HG03457 (cell line): ENCODE measurements around the gene CYTH3.

Experiments used
- ATAC-seq: cut with Tn5 transposase; IDR thresholded peaks from one replicate; pipeline ENCODE4 v1.9.1; 2021; ENCODE audit warnings: moderate number of reproducible peaks; ENCODE audit not compliant: unreplicated experiment

The CYTH3 gene

DNA sequence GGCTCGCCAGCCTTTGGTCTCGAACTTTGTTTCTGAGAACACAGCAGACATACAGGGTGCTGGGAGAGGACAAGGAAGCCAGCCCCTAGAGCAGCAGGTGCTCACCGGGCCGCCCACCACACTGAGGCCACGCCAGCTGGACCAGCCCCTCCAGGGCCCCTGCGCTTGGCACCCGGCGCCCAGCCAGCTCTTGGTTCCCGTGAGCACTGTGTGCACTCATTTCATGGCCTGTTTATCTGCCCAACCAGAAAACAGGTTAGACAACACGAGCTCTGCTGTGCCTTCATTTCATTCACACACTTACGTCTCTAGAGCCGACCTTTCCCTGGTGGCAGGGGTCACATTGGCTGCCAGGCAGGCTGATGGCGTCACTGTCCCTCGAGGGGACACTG is 104.0 kb downstream of the CYTH3 start:
- ATAC-seq, result no peak

DNA sequence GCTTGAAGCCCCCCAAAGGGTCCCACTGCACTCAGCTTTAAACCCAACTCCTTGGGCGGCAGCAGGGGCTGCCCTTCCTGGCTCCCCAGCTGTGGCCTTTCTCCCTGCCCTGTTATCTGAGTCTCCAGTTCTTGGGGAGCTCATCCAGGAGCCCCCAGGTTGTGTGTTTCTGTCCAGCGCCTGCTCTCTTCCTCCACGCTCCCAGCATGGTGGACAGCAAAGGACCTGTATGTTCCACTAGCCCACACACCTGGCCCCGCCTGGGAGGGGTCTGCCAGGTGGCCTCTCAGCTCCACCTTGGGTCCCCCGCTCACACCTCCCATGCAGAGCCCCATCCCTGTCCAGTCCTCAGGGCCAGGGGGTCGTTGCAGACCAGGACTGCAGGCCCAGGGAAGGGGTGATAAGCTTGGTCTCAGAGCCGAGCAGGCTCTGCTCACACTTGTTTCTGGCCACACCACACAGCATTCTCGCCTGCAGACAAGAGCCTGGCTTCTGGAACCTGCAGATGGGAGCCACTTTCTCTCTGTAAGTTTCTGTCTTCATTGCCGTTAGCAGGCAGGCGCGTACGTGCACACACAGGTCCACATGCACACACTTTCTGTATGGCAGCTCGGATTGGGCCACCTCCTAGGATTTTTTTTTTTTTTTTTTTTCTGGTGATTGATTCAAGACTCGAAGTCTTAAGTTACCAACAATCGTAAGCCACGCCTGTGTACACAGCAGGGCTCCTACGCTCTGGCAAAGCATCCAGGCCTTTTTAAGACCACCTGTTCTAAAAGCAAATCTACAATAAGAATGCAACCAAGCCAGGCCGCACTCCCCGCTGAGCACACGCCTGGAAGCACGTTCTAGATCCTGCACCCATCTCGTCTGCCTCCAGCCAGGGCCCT is 104.6 kb downstream of the CYTH3 start:
- ATAC-seq, result no peak

DNA sequence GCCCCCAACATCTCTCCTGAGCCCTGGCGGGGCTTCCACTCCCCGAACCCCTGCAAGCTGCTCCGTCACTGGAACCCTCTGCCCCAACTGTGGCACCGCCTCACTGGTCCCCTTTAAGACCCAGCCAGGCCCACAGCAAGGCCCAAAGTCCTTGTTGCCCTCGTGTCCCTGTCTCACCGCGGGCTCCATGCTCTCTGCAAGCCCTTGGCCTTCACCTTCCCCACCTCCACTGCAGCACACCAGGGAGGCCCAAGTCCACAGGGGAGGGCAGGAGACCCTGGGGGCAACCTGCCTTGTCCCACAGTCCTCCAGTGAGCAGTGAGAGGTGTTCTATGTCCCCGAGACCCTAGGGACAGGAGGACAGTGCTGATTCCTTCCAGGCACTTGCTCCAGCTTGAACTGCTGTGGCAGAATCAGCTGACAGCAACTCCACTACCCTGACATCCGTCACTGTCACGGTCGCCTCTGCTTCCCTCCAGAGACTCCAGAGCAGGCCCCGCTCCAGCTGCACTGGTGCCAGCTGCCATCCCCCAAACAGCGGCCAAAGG is 105.3 kb downstream of the CYTH3 start:
- ATAC-seq, result no peak

DNA sequence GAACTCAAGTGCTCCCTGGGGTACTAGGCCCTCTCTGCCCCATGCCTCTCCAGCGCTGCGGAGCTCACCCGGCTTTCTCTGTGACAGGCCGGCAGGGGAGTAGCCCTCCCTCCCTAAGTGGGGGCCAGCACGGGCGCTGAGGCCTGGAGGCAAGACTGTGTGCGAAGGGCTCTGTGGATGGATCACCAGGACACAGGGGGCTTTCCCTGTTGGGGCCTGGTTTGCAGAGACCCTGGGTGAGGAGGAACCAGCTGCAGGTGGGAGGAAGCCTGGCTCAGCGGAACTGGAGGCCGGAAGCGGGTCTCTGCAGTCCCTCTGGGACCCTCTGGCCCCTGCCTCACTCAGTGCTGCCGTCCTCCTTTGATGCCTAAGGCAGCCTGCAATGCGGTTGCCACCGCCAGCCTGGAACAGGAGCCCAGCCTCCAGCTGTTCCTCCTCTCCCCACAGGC is 106.0 kb downstream of the CYTH3 start:
- no peak for ATAC-seq

DNA sequence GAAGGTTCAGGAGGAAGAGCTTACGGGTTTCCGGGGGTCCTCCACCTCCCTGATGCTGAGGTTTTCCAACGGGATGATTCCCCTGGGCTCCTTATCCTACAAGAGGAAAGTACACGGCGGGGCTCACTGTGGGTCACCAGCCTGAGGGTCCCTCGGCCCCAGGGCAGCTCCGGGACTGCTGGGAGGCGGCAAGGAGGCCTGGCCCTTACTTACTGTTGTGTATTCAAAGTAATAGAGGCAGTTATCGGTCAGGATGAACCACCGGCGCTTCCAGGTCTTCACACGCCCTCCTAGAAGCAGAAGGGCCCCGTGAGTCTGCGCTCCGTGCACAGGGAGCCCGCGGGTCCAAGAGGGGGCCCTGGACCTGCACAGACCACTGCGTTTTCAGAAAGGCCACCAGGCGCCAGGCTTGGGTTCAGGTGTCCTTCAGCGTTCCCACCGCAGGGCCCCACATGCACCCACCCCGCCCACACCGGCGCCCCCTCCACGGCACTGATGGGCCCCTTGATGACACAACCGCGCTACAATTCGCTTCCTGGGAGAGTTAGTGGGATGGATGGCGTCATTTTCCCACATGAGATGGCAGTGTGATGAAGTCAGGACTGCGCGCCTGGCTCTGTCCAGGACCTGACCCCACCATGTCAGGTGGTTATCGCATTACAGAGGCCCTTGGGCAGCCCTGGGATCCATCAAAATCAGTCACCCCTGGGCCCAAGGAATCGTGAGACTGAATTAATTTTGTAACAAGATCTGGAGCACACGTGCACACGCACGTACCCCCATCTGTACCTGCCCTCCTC is 106.7 kb downstream of the CYTH3 start:
- ATAC-seq, result no peak

DNA sequence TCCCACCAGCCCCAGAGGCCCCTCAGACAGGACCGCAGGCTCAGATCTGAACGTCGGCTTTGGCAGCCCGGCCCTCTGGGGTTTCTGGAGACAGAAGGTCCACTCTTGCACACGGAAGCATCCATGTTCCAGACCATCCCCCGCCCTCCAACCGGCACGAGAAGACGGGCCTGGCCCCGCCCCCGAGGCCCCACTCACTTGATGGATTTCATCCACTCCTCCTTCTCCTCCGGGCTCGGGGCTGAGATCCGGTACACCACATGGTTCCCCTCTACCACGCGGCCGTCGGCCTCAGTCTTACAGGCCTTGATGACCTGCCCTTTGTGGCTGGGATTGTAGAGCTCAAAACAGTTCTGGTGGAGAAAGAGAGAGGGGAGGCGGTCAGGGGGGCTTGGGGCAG is 107.3 kb downstream of the CYTH3 start:
- ATAC-seq, result no peak

DNA sequence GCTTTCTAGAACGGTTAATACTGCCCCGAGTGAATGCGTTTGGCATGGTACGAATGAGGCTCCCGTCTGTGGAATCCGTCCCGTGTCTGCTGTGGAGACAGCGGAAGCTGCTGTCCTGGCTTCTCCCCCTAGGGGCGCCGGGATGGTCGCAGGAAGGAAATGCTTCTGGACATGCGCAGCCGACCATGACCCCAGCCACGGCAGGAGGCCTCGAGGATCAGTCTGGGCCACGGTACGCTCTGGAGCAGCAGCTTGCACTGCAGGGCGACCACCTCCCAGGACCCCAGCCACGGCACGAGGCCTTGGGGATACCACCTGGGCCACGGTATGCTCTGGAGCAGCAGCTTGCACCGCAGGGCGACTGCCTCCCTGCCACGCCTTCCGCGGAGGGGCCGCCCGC is 107.9 kb downstream of the CYTH3 start:
- no peak for ATAC-seq

DNA sequence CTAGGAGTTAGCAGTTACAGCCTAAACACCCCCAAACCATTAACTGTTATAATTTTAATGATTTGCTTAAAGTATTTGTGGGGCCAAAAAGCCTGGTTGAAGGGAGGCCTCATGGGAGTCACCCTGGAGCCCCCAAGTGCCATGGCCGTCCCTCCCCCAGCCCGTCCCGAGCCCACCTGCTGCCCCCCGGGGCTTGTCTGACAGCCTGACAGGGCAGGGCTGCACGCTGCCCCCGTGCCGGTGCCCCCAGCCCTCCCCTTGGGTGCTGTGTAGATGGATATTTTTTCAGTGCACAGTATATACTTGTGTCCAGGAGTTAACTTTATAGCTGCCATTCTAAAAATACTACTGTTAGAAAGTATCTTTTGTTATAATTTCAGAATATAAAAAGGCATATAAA is 108.4 kb downstream of the CYTH3 start:
- no peak for ATAC-seq

DNA sequence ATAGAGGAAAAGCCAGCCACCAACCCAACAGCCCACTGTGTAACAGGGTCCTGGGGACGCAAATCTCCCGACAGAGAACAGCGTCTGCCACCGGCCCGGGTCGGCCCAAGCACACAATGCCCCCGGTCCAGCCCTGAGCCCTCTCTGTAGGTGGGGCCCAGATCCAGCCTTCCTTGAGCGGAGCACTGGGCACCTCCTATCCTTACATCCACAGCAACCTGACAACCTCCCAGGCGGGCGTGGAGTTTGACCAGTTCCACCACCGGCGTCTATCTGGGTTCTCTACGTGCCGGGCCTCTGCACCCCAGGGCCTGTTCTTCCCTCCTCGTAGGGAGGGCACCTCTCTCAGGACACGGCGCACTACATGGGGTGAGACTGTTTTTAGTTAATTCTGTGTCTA is 109.0 kb downstream of the CYTH3 start:
- ATAC-seq, result no peak

DNA sequence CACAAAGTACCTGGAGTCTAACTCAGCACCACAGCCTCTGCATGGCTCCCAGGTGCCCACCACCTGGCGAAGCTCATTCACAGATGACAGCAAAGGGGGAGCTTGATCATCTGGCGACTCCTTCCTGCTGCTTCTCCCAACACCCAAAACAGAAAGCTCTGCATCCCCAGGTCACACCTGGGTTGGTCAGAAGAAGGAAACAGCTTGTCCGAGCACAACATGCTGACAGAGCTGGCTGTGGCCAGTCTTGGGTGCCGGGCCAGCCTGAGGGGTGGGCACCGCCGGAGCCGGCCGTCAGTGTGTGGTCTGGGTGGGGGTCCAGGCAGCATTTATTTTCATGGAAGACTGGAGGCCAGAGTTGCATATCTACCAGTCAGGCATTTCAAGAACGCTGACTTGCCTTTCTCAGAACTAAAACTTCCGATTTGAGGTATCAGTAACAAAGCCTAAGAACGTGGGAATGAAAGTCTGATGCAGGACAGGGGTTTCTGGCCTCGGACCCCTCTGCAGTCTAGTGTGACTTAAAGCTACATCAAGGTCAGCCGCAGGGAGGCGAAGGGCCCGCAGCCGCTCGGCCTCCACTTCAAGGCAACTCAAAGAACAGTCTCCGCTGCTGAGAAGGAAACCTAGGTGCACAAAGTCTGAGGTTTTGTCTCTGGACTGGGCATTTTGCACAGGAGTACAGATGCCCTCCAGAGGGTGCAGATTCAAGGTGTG is 109.6 kb downstream of the CYTH3 start:
- ATAC-seq, result no peak

DNA sequence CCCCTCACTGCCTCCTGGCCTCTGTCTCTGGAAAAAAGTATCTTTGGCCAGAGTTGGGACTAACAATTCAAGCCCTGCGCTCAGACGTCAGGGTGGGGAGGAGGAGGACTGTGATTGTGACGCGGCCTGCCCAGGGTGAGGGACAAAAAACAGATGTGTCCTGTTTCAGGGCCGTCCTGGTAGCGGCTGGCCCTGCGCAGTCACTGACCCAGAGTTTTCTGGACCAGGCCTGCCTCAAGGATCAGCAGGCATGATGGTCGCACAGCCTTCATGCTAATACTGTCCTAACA is 110.1 kb downstream of the CYTH3 start:
- no peak for ATAC-seq

DNA sequence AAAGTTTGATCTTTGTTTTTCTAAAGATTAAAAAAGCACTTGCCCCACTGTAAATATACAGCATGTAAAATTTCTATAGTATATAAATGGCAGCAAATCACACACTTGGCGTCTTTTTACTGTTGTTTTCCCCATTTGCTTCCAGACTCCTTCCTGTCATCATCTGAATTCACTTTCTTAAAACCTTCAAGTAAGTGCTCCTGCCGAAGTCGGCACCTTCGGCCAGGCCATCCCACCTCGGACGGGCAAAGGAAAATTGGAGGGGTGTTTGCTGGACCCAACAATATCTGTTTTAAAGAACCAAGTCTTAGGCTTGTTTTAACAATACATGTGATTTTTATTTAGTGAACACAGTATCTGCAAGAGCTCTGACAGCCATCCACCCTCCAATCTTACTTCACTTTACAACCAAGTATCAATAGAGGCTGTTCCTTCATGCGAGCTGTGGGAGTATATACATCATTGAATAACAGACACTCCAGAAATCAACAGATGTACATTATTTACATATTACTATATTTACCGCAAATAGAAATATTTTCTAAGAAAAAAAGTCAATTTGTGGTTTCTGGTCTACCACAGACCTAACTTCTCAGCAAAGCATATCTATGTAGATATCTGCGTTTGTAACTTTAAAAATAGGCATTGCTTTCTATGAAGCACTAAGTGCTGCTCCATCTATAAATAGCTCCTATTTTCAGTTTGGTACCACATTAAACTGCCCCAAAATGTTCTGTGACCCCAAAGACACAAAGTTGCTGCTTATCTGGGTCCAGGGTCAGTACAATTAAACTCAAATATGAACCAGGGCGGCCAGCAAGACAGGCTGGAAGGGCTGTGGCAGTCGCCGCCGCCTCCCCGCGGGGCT is 110.7 kb downstream of the CYTH3 start:
- ATAC-seq, result no peak

DNA sequence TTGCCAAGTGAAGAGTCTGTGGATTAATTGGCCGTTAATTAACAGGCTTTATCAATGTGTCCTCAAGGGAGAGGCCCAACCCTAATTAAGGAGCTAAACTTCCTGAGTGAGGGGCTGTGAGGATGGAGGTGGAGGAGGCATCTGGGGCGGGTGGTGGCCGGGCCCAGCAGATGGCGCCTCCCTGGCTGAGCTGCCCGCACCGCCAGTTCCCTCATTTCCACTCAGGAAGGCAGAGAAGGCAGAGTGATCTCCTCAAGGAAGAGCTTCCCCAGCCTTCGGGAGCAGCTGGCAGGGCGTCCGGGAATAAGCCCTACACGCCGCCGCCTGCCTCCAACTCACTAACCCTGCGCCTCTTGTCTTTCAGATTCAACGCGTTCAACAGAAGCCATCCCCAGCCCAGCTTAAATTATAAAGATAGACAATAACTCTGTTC is 112.2 kb downstream of the CYTH3 start:
- ATAC-seq, result no peak

DNA sequence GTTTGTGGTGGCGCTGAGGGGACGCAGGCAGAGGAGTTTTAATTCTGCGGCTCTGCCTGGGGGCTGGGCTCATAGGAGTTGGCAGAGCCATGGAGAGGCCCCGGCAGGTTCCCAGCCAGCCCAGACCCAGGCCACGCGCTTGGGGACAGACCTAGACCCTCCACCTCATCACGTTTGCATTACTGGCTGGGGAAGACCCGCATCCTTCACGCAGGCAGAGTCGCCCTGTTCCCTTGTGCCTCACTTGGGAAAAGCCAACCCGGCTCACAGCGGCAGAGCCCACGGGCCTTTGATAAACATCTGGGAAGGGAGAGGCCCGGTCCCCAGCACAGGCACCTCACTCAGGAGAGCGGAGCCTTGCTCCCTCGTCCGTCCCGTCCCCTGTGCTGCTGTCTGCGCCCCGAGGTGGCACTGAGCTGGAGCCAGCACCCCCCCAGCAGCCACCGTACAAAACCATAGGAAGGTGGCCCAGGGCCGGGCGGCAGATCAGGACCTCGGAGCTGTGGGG is 112.8 kb downstream of the CYTH3 start:
- no peak for ATAC-seq

DNA sequence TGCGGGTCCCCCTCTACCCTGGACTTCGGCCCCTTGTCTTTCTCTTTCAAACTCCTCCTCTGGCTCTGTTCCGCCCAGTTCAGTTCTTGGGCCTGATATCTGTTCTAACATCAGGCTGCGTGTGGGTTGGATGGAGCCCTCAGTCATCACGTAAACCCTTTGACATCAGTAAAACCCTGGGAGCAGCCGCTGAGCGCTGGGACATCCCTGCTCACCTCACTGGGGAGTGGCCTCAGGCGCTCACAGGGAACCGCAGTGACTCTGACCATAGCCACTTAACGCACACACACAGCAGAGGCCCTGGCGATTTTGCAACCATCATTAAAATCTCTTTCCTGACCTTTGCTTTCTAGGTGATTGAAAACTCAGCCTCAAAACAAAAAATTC is 113.3 kb downstream of the CYTH3 start:
- no peak for ATAC-seq

DNA sequence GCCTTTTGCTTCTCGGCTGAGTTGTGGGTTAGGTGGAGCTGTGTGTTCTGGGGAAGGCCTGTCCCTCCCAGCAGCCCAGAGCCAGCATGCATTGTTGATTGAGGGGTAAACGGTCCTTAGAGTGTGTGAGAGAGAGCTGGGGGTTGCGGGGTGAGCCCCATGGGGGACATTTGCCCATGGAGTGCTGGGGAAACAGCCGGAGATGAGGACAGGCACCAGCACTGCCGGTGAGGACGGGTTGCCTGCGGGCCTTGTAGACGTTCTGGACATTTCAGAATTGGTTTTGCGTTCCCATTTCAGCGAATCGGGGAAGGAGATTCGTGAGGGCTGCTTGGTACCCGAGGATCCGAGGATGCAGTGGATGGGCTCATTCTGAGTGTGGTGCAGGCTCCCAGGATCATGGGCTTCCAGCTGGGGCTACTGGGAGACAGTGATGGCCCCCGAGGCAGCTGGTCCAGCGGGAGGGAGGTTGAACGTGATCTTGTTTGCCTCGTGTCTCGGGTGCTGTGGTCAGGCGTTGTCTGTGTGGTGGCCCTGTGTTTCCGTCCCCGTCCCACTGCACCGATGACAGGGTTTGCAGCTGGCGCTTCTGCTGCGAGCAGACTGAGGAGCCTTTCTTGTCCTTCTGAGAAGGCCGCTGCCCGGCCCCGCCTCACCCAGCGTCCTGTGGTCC is 113.9 kb downstream of the CYTH3 start:
- no peak for ATAC-seq

DNA sequence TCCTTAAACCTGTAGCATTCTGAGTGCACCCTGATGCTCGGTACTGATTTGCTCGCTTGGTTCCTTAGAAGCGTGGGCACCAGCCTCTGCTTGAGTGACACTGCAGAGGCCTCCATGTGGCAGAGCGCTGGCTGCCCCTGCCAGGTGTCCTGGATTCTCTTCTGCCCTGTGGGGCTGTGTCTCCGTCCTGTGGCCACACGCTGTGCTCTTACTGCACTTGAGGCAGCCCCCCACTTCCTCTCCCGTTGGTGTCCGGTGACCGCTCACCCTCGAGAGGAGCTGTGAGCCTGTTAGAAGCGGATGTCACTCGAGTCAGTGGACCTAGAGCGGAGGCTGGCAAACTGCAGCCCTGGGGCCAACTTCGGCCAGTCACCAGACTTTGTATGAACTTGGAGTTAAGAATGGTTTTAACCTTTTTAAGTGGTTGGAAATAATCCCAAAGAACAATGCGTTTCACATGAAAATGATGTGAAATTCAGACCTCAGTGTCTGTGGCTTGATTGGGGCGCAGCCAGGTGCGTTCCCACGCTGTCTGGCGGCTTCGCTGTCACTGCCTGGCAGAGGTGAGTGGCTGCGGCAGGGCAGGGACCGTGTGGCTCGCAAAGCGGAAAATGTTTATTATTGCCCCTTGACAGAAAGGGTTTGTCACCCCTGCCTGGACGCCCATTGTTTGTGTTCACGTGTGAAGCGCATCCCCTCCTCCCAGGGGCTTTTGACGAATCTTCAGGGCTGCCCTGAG is 114.6 kb downstream of the CYTH3 start:
- no peak for ATAC-seq

DNA sequence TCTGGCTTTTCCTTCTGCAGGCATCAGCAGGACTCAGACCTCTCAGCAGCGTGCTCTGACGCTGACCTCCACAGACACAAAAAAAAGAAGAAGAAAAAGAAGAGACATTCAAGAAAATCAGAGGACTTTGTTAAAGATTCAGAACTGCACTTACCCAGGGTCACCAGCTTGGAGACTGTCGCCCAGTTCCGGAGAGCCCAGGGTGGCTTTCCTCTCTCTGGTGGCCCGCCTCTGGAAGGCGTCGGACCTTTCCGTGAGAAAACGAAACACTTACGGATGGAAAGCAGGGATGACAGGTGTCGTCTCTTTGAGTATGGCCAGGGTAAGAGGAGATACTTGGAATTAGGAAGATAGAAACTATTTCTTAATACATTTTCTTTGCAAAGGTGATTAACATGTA is 115.7 kb downstream of the CYTH3 start:
- no peak for ATAC-seq

DNA sequence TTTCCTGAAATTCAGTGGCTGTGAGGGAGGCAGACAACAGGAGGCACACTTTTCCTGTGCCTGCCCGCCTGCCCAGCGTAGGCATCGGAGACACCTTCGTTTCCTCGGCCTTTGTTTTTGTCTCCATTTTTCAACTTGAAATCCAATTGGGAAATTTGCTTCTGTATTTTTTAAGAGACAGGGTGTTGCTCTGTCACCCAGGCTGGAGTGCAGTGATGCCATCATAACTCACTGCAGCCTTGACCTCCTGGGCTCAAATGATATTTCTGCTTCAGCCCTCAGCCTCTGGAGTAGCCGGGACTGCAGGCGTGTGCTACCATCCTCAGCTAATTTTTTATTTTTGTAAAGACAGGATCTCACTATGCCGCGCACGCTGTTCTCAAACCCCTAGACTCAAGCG is 116.8 kb downstream of the CYTH3 start:
- no peak for ATAC-seq
